ENCODE results near the gene KLK7.

KLK7 gene

GRCh38 chr19:50928831-50929230, 54.9 kb downstream of the KLK7 start:
- FAIRE-seq, result no peak
